Measurements from ENCODE around the gene EEIG2. TPM values are rescaled to one million over a fixed set of nuclear protein-coding genes. Genes with fewer than 3 reads are reported as not detected.

EEIG2 gene
- 4.7 and 5.5 TPM in 2 replicates for total RNA-seq (2014; rRNA removed; shearing (Covaris generic))

DNA sequence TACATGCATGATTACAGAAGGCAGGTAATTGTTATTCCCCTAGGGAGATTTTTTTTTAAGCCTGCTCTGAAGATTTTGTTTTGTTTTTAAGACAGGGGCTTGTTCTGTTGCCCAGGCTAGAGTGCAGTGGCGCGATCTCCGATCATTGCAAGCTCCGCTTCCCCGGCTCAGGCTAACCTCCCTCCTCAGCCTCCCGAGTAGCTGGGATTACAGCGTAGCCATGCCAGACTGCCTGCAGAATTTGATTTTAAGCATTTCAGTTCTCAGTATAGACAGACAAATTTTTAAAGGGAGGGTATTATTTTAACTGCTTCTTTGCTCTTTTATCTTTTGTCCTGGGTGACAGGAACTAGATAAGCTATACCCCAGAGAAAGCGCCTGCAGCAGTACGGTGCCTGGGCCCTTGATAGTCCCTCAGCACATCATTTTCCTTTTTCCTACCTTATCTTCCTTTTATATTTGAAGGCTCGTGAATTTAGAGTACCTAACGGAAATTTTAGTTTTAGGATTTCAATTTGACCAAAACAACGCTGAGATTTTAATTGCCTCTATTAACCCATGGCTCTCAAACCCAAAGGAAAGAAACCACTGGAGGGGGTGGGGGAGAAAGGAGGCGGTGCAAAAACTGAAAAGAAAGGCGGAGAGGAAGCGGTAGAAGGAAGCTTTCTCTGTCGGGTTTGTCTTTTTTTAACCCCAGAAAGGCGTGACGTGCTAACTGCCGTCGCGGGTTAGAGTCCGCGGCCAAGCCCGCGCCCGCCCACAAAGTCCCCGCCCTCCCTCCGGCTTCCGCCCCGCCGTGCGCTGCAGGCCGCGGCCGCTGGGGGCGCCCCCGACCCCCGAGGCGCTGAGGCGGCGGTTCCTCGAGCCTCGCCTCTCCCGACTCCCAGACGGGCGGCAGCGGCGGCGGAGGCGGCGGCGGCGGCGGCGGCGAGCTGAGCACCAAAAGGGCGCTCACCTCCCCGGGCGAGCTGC lies at the start of gene EEIG2:
Gene EEIG2 (plus strand): TSS at position 886 of the 972 bp plus-strand sequence. CDS start 329 bp downstream, outside the sequence.

Other genes with a start within 250 kb of the EEIG2 start
- 1.4 and 1.8 TPM in 2 replicates for gene NBPF6, start 109.8 kb upstream of the EEIG2 start, total RNA-seq (2014; rRNA removed; shearing (Covaris generic))
- 2.2 and 3.1 TPM in 2 replicates for gene HENMT1, start 101.0 kb downstream of the EEIG2 start, total RNA-seq (2014; rRNA removed; shearing (Covaris generic))
- gene PRPF38B, start 132.2 kb downstream of the EEIG2 start, total RNA-seq (2014; rRNA removed; shearing (Covaris generic)): 18.6 and 20.4 TPM in 2 replicates
- 0.34 TPM in 1 of 2 replicates, not detected in the other for gene FNDC7, start 152.8 kb downstream of the EEIG2 start, total RNA-seq (2014; rRNA removed; shearing (Covaris generic))
- gene STXBP3, start 186.6 kb downstream of the EEIG2 start, total RNA-seq (2014; rRNA removed; shearing (Covaris generic)): 24.3 and 26.1 TPM in 2 replicates

Data from A375 (cell line).